ELF-1 (cell line): ENCODE measurements around the gene VSTM2B.
"Not testable (repeated sequence)": the region's sequence is repeated elsewhere in the genome, so short reads cannot be mapped to it uniquely, and the experiment has no call there.

Experiments used
- DNase-seq: peaks from one replicate; pipeline ENCODE4 v3.0.0-alpha.2; 2016; ENCODE audit warnings: low read depth, low spot score

The VSTM2B gene

GRCh38 chr19:29525901-29526729, at the start of gene VSTM2B:
Gene VSTM2B (plus strand): TSS chr19:29525994. CDS start chr19:29526584, 590 bp downstream.
- DNase-seq: peak; percentile 9

- DNase-seq: no peak
Observed at GRCh38 chr19:29476528-29476927, 49.3 kb upstream of the VSTM2B start.

- DNase-seq: no peak
Observed at GRCh38 chr19:29477831-29478577, 47.8 kb upstream of the VSTM2B start.

- DNase-seq: peak; percentile 91
Observed at GRCh38 chr19:29478578-29479565, 46.9 kb upstream of the VSTM2B start.

GRCh38 chr19:29479941-29480340, 45.9 kb upstream of the VSTM2B start:
- no peak for DNase-seq

- no peak for DNase-seq
Observed at GRCh38 chr19:29480507-29480906, 45.3 kb upstream of the VSTM2B start.

- DNase-seq: no peak
Observed at GRCh38 chr19:29482855-29483640, 42.7 kb upstream of the VSTM2B start.

GRCh38 chr19:29483641-29483920, 42.2 kb upstream of the VSTM2B start:
- DNase-seq: no peak

- DNase-seq: no peak
Observed at GRCh38 chr19:29483944-29484581, 41.7 kb upstream of the VSTM2B start.

- DNase-seq: no peak
Observed at GRCh38 chr19:29484876-29485275, 40.9 kb upstream of the VSTM2B start.

- DNase-seq: no peak
Observed at GRCh38 chr19:29485293-29485692, 40.5 kb upstream of the VSTM2B start.

GRCh38 chr19:29486961-29487360, 38.8 kb upstream of the VSTM2B start:
- DNase-seq: not testable (repeated sequence)

- DNase-seq: no peak
Observed at GRCh38 chr19:29487432-29487831, 38.4 kb upstream of the VSTM2B start.

- no peak for DNase-seq
Observed at GRCh38 chr19:29488316-29488715, 37.5 kb upstream of the VSTM2B start.

GRCh38 chr19:29489172-29489951, 36.4 kb upstream of the VSTM2B start:
- no peak for DNase-seq

GRCh38 chr19:29491491-29491890, 34.3 kb upstream of the VSTM2B start:
- DNase-seq: no peak

GRCh38 chr19:29491995-29492577, 33.7 kb upstream of the VSTM2B start:
- DNase-seq: no peak

GRCh38 chr19:29492769-29493168, 33.0 kb upstream of the VSTM2B start:
- DNase-seq: no peak

GRCh38 chr19:29495091-29495490, 30.7 kb upstream of the VSTM2B start:
- DNase-seq: peak; percentile 0
